Vagina (tissue), 2 donors: Measurements from ENCODE around the gene ANO1. TPM values are rescaled to one million over a fixed set of nuclear protein-coding genes. Genes with fewer than 3 reads are reported as not detected.

Source experiments
- DNase-seq, 2 donors: peaks; one replicate each; pipeline ENCODE4 v3.0.0-alpha.2; 2017; ENCODE audit errors: extremely low spot score in 2 of 2
- H3K27ac ChIP-seq: fragments of 200-600 bp; sonication (generic); one replicate; pipeline ENCODE4 v1.5.1; 2019
- H3K27me3 ChIP-seq: fragments of 200-600 bp; sonication (generic); one replicate; pipeline ENCODE4 v1.5.1; 2019
- H3K36me3 ChIP-seq, 2 donors: fragments of 200-600 bp; sonication (generic); one replicate each; pipeline ENCODE4 v1.5.1; 2017 to 2019
- H3K4me1 ChIP-seq: fragments of 200-600 bp; sonication (generic); one replicate; pipeline ENCODE4 v1.5.1; 2019
- H3K4me3 ChIP-seq, 2 donors: fragments of 200-600 bp; sonication (generic); 1 replicate in 1 of 2; 2 replicates in 1 of 2; pipeline ENCODE4 v1.5.1; 2016 to 2019
- H3K9me3 ChIP-seq: fragments of 200-600 bp; sonication (generic); one replicate; pipeline ENCODE4 v1.5.1; 2019
- CTCF ChIP-seq, 3 experiments: fragments of 450-650 bp in 2 of 3; fragments of 200-600 bp in 1 of 3; sonication (generic) in 1 of 3; IDR thresholded peaks; one replicate each; pipeline ENCODE4 v1.5.1; 2017 to 2019; ENCODE audit warnings: antibody characterized with exemption in 3 of 3, mild to moderate bottlenecking in 2 of 3, moderate library complexity in 2 of 3
- POLR2A ChIP-seq, 2 donors: fragments of 450-650 bp; IDR thresholded peaks; one replicate each; pipeline ENCODE4 v1.6.1; 2017; ENCODE audit warnings: antibody characterized with exemption in 2 of 2, mild to moderate bottlenecking in 2 of 2, moderate library complexity in 2 of 2
- POLR2AphosphoS5 ChIP-seq, 2 donors: sonication (generic); formaldehyde crosslinking; IDR thresholded peaks; one replicate each; pipeline ENCODE4 v1.9.0; 2017; ENCODE audit warnings: antibody characterized with exemption in 2 of 2, mild to moderate bottlenecking in 2 of 2, low read depth in 1 of 2; ENCODE audit not compliant: insufficient read depth in 1 of 2
- intact Hi-C: fragments of 100-400 bp; cut with DNase I; formaldehyde crosslinking; loops from one replicate; pipeline ENCODE4 v1.15.1; 2023
- total RNA-seq: library from RNA; depleted of rRNA; stranded (reverse); fragments of >200 nt; gene quantifications from one replicate; pipeline ENCODE4 v1.2.3, GENCODE V29; 2016

Gene ANO1
- total RNA-seq, 1 donor from 2014 or later, result 40.8 TPM

DNA sequence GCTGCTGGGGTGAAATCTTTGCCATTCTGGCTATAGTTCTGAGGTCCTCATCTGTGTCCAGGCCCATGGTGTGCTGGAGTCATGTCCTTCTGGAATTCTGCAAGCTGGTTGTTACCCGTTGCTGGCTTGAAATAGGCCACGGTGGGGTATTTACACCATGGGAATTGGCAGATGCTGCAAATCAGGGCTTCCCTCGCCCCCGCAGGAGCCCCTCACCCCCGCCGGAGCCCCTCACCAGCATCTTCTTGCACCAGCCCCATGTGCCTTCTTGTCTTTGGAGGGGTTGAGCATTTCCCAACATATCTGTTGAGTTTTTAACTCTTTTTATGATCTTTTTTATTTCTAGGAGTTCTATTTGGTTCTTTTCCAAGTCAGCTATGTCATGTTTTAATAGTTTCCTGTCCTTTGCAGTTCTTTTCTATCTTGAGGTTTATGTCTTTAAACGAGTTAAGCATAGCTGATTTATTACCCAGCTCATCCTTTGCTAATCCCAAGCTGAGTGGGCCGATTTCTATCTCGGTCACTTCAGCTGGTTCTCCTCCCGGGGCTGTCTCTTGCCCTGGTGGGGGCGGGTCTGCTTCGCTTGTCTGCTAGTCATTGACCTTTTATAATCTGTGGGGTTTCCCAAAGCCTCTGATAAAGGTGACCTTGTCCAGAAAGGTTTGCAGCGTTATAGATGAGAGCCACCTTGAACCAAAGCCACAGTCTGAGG is 17.6 kb downstream of the ANO1 start:
- H3K4me3 ChIP-seq, result no peak overlapping the region
- H3K9me3 ChIP-seq, result no peaks in the 10 kb centered on the region
- no peaks in the 10 kb centered on the region for H3K36me3 ChIP-seq
- no peak for TF ChIP-seq POLR2A (IDR thresholded peaks at IDR 0.05)
- no peak for TF ChIP-seq POLR2AphosphoS5 (IDR thresholded peaks at IDR 0.05; ENCODE audit: insufficient read depth in 1 of 2, low read depth in 1 of 2)
- no peaks in the 10 kb centered on the region for H3K27me3 ChIP-seq
- H3K4me1 ChIP-seq, result peaks cover 23% of the 10 kb centered on the region
- no peak overlapping the region for H3K27ac ChIP-seq
- no peak for DNase-seq
- intact Hi-C loops, result no loop called here

DNA sequence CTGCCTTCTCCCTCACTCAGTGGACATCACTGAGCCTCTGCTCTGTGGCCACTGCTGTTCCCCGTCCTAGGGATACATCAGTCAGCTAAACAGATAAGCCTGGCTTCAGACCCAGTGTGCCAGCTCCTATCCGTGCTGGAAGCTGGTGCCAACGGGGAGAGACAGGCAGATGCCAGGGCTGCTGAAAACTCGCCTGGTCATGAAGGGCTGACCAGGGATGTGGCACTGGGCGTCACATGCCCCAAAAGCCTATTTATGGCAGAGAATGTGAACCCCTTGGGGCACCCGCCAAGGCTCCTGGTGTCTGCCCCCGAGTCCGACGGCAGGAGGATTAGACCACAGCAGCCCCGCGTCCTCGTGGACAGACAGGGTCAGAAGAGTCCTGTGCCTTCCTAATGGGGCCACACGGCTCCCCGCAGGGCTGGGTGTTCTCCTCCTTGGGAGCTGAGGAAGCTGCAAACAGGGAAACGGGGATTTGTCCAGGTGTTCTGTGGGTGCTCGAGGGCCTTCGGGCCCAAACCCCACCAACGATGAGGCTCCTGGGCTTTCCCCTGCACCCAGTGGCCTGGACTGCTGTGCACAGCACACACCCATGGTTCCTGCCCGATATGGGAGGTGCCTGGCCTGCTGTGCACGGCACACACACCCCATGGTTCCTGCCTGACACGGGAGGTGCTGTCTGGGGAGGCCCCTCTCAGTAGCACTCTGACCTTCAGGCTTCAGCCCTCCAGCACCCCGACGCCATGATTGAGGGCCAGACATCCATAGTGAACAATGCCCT is 19.9 kb downstream of the ANO1 start:
- intact Hi-C loops, result no loop called here
- Histone ChIP-seq H3K27ac (no peak overlapping the region), H3K36me3 (no peaks in the 10 kb centered on the region), H3K4me1 (peaks cover 9% of the 10 kb centered on the region), H3K4me3 (no peak overlapping the region), H3K9me3 (no peaks in the 10 kb centered on the region), H3K27me3 (no peaks in the 10 kb centered on the region)
- no peak for DNase-seq
- no peak for TF ChIP-seq POLR2A (IDR thresholded peaks at IDR 0.05)
- no peak for TF ChIP-seq CTCF (IDR thresholded peaks at IDR 0.05)
- no peak for TF ChIP-seq POLR2AphosphoS5 (IDR thresholded peaks at IDR 0.05; ENCODE audit: insufficient read depth in 1 of 2, low read depth in 1 of 2)

GRCh38 chr11:70098936-70099335 is 20.8 kb downstream of the ANO1 start:
- no peak overlapping the region for H3K4me3 ChIP-seq
- intact Hi-C loops, result no loop called here
- no peak for DNase-seq
- no peaks in the 10 kb centered on the region for H3K36me3 ChIP-seq
- peaks cover 6% of the 10 kb centered on the region for H3K4me1 ChIP-seq
- H3K27me3 ChIP-seq, result no peaks in the 10 kb centered on the region
- no peaks in the 10 kb centered on the region for H3K9me3 ChIP-seq
- TF ChIP-seq CTCF (IDR thresholded peaks at IDR 0.05) (no peak), POLR2A (IDR thresholded peaks at IDR 0.05) (no peak), POLR2AphosphoS5 (IDR thresholded peaks at IDR 0.05; ENCODE audit: insufficient read depth in 1 of 2, low read depth in 1 of 2) (no peak)
- no peak overlapping the region for H3K27ac ChIP-seq

DNA sequence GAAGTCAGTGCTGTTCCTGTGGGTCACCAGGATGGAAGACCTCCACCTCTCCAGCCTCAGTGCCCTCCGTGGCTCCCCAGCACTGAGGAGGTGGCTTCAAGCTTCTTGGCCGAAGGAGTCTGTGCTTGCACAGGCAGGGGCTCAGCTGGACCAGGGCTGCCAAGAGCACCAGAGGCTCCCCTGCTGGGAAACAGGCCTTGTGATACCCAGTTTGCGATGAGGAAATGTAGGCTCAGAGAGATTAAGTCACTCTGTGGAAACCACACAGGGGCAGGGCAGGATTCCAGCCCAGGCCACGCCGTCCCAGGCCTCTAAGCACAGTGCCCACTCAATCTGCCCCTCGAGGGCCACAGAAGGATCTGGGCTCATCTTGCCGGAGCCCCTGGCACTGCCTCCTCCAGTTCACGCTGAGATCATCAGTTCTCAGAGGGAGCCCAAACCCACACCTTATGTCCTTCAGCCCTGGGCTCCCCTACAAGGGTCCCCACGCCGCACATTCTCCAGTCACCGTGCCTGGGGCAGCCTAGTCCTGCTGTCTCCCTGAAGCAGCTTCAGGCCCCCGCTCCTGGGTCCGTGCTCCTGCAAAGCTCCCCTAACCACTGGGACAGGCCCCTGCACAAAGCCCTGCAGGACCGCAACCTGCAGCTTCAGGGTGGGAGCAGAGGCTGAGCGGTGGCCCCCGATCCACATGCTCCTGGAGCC is 21.6 kb downstream of the ANO1 start:
- DNase-seq, result no peak
- no peak overlapping the region for H3K27ac ChIP-seq
- no peaks in the 10 kb centered on the region for H3K27me3 ChIP-seq
- H3K4me1 ChIP-seq, result peaks cover 6% of the 10 kb centered on the region
- no peak overlapping the region for H3K4me3 ChIP-seq
- no peaks in the 10 kb centered on the region for H3K36me3 ChIP-seq
- TF ChIP-seq CTCF (IDR thresholded peaks at IDR 0.05), result no peak
- TF ChIP-seq POLR2AphosphoS5 (IDR thresholded peaks at IDR 0.05; ENCODE audit: insufficient read depth in 1 of 2, low read depth in 1 of 2), result no peak
- no peak for TF ChIP-seq POLR2A (IDR thresholded peaks at IDR 0.05)
- no peaks in the 10 kb centered on the region for H3K9me3 ChIP-seq
- intact Hi-C loops, result no loop called here

DNA sequence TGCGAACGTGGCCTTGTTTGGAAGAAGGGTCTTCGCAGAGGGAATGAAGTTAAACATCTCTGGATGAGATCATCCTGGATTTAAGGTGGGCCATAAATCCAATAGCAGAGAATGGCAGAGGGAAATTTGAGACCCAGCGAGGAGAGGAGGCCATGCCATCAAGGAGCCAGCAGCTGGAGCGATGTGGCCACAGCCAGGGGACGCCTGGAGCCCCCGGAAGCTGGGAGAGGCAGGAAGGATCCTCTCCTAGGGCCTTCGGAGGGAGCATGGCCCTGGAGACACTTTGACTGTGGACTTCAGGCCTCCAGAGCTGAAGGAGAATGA is 22.1 kb downstream of the ANO1 start:
- no peak overlapping the region for H3K27ac ChIP-seq
- no peaks in the 10 kb centered on the region for H3K27me3 ChIP-seq
- TF ChIP-seq POLR2AphosphoS5 (IDR thresholded peaks at IDR 0.05; ENCODE audit: insufficient read depth in 1 of 2, low read depth in 1 of 2), result no peak
- TF ChIP-seq CTCF (IDR thresholded peaks at IDR 0.05), result no peak
- no peak for TF ChIP-seq POLR2A (IDR thresholded peaks at IDR 0.05)
- intact Hi-C loops, result no loop called here
- no peaks in the 10 kb centered on the region for H3K9me3 ChIP-seq
- no peak overlapping the region for H3K4me3 ChIP-seq
- peaks cover 6% of the 10 kb centered on the region for H3K4me1 ChIP-seq
- no peak for DNase-seq
- H3K36me3 ChIP-seq, result no peaks in the 10 kb centered on the region
